ENCODE data around the gene CFAP65.

CFAP65 gene

DNA sequence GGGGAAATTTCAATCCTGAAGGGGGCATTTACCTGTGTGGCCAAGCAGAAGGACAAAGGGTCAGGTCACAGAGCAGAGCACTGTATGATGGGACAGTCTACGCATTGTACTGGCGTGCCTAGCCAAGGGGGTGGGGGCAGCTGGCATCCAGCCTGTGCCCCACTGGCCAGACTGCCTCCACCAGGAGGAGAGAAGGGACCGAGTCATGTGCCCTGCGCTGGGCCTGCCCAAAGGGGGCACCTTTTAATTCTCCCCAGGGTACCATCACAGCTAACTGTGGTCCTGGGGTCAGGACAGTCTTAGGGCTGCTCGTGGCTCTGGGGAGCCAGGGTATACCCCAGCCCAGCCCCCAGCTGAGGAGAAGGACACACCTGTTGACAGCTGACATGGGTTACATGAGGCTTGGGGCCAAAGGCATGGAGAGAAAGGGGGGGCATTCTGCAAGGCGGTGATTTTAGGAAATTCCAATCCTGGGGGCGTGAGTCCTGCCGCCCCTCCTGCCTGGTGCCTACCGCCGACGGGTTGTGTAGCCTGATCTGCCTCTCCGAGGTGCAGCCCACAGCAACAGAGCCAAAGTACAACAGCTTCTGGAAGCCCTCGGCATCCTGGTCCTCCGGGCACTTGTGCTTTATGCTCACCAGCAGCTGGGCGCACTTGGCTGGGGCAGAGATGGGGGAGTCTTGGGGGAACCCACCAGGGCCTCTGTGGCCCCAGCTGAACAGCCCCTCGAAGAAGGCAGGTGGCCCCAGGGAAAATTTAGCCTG, 11.0 kb downstream of the CFAP65 start:
- no peak for DNase-seq (ENCODE audit: low read depth)
- TF ChIP-seq, protein P1, sequence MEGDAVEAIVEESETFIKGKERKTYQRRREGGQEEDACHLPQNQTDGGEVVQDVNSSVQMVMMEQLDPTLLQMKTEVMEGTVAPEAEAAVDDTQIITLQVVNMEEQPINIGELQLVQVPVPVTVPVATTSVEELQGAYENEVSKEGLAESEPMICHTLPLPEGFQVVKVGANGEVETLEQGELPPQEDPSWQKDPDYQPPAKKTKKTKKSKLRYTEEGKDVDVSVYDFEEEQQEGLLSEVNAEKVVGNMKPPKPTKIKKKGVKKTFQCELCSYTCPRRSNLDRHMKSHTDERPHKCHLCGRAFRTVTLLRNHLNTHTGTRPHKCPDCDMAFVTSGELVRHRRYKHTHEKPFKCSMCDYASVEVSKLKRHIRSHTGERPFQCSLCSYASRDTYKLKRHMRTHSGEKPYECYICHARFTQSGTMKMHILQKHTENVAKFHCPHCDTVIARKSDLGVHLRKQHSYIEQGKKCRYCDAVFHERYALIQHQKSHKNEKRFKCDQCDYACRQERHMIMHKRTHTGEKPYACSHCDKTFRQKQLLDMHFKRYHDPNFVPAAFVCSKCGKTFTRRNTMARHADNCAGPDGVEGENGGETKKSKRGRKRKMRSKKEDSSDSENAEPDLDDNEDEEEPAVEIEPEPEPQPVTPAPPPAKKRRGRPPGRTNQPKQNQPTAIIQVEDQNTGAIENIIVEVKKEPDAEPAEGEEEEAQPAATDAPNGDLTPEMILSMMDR (conservative IDR thresholded peaks at IDR 0.05; ENCODE audit: low read depth, low read length) = no peak
- no peak overlapping the region for H3K4me3 ChIP-seq (ENCODE audit: low read length)

DNA sequence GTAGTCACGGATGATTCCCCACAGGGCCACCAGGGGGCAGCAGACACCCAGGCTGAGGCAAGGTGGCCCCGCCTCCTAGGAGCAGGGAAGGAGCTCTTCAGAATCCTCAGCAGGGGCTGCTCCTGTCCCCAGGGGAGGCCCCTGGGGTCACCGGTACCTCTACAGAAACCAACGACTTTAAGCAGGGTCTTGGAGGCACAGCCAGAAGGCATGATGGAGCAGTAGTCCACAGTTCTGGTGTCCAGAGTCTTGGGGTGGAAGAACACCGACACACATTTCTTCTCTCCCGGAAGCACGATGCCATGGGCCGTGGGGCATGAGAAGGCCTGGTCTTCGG, 11.5 kb downstream of the CFAP65 start:
- no peak overlapping the region for H3K4me3 ChIP-seq (ENCODE audit: low read length)
- TF ChIP-seq, protein P1 (conservative IDR thresholded peaks at IDR 0.05; ENCODE audit: low read depth, low read length) = peak; percentile 96
- DNase-seq (ENCODE audit: low read depth) = peak; percentile 8

DNA sequence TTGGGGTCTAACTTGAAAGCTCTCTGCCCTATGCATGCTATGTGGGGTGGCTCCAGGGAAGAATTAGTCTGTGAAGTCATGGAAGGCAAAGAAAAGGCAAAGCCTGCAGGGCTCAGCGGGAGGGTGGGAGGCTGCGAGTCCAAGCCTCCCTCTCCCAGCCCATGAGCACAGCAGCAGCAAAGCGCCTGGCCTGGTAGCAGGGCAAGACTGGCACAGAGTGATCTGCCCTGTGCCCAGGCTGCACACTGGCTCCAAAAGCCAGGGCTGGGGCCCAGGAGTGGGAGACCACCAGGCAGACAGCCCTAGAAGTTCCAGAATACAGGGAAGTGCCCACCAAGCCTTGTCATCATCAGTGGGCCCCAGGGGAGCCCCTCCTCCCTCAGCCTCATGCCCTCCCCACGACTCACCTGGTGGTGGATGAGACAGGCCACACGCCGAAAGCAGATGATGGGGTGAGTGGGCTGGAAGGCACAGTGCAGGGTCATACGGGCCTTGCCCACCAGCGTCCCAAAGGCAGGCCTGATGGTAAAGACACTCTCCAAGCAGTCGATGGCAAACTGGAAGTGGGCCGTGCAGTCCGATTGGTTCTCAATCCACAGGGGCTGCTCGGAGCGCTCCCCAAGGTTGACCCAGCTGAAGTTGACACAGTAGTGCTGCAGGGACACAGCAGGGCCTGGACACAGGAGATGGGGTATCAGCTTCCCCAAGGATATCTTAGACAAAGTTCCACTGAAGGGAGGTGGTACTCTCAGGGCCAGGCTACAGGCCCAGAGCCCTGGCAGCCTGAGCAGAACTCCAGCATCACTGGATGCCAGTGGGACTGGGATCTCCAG, 12.1 kb downstream of the CFAP65 start:
- no peak overlapping the region for H3K4me3 ChIP-seq (ENCODE audit: low read length)
- DNase-seq (ENCODE audit: low read depth) = no peak
- TF ChIP-seq, protein P1 (conservative IDR thresholded peaks at IDR 0.05; ENCODE audit: low read depth, low read length) = no peak

- TF ChIP-seq, protein P1 (conservative IDR thresholded peaks at IDR 0.05; ENCODE audit: low read depth, low read length) = no peak
- H3K4me3 ChIP-seq (ENCODE audit: low read length) = no peak overlapping the region
- no peak for DNase-seq (ENCODE audit: low read depth)
These were observed 13.2 kb downstream of the CFAP65 start for GRCh38 chr2:219028141-219028540.

GRCh38 chr2:219027511-219028055, 13.7 kb downstream of the CFAP65 start:
- no peak overlapping the region for H3K4me3 ChIP-seq (ENCODE audit: low read length)
- DNase-seq (ENCODE audit: low read depth) = no peak
- TF ChIP-seq, protein P1 (conservative IDR thresholded peaks at IDR 0.05; ENCODE audit: low read depth, low read length) = no peak

GRCh38 chr2:219026946-219027345, 14.4 kb downstream of the CFAP65 start:
- H3K4me3 ChIP-seq (ENCODE audit: low read length) = no peak overlapping the region
- DNase-seq (ENCODE audit: low read depth) = no peak
- TF ChIP-seq, protein P1 (conservative IDR thresholded peaks at IDR 0.05; ENCODE audit: low read depth, low read length) = no peak

Measured in retinal pigment epithelial cell (primary cell).